ACHN (cell line): Measurements from ENCODE around the gene PRRG2.
"Not testable (repeated sequence)": the region's sequence is repeated elsewhere in the genome, so short reads cannot be mapped to it uniquely, and the experiment has no call there.

ENCODE experiments used
- DNase-seq: peaks from one replicate; pipeline ENCODE4 v3.0.0-alpha.2; 2015
- in situ Hi-C: cut with HindIII; loops from 2 replicates; pipeline ENCODE4 v1.10.0; 2017; ENCODE audit warnings: low sequenced_read_pairs, low pct_ligation_motif_present, low pct_unique_long_range_greater_than_20kb

The PRRG2 gene

DNA sequence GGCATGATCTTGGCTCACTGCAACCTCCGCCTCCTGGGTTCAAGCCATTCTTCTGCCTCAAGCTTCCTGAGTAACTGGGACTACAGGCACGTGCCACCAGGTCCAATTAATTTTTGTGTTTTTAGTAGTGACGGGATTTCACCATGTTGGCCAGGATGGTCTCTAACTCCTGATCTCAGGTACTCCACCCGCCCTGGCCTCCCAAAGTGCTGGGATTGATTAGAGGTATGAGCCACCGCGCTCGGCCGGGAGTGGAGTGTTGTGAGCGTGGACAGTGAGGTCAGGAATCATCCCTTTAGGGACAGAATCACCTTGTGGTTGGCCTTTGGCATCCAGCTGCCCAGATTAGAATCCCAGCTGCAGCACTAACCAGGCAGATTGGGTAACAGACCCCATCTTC, 48.5 kb downstream of the PRRG2 start:
- in situ Hi-C loops = no loop called here
- DNase-seq = no peak

DNA sequence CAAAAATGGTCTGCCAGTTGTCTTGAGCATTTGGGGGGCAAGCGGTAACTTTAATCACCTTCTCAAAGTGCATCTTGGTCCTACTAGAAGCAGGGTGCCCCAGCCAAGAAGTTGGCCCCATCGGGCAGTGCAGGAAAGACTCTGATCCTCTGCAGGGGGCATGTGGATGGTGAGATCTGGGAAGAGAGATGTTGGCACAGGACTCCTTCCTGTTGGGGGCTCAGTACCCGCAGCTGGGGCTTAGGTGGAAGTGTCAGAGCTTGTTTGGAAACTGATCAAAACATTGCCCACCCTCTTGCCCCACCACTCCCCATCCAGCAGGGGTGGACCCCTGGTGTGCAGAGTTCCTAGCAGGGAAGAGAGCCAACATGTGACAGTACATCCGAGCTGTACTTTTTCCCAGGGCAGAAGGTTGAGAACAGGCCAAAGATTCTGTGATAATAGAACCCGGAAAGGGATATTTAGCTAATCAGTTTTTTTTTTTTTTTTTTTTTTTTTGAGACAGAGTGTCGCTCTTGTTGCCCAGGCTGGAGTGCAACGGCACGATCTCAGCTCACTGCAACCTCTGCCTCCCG, 50.0 kb downstream of the PRRG2 start:
- DNase-seq = no peak
- in situ Hi-C loops = no loop called here

DNA sequence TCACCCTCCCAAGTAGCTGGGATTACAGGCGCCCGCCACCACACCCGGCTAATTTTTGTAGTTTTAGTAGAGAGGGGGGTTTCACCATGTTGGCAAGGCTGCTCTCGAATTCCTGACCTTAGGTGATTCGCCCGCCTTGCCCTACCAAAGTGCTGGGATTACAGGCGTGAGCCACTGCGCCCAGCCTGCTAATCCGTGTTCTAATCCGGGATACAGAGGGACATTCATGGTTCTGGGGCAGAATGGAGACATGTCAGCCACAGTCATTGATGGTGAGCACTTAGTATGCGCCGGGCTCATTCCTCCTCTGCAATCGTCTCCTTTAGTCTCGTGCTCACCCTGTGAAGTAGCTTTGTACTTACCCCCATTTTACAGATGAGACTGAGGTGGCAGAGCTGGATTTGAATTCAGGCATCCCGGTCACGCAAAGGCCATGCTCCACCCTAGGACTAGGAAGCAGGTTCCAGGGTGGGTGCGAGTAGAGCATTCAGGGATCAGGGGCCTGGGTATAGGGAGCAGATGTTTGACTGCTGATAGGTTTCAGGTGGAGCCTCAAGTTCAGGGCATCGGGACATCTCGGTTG, 50.6 kb downstream of the PRRG2 start:
- DNase-seq = no peak
- in situ Hi-C loops = no loop called here

DNA sequence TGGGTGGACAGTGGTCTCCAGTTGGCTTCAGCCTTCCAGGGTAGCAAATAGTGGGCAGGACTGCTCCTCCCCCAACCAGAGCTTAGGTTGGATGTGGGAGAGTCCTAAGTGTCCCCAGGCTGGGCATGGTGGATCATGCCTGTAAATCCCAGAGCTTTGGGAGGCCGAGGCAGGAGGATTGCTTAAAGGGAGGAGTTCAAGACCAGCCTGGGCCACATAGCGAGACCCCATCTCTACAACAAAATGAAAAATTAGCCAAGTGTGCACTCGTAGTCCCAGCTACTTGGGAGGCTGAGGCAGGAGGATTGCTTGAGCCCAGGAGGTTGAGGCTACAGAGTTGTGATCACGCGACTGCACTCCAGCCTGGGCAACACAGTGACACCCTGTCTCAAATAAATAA, 51.5 kb downstream of the PRRG2 start:
- in situ Hi-C loops = no loop called here
- DNase-seq = no peak

DNA sequence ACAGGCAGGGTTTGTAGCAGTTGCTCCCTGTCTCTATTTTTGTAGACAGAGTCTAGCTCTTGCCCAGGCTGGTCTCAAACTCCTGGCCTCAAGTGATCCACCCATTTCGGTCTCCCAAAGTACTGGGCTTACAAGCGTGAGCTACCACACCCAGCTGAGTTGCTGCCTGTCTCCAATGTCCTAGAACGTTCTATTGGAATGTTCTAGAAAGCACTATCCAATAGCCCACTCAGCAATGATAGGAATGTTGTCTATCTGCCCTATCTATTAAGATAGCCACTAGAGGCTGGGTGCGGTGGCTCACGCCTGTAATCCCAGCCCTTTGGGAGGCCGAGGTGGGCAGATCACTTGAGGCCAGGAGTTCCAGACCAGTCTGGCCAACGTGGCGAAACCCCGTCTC, 52.2 kb downstream of the PRRG2 start:
- DNase-seq, in situ Hi-C loops: not testable (repeated sequence)

DNA sequence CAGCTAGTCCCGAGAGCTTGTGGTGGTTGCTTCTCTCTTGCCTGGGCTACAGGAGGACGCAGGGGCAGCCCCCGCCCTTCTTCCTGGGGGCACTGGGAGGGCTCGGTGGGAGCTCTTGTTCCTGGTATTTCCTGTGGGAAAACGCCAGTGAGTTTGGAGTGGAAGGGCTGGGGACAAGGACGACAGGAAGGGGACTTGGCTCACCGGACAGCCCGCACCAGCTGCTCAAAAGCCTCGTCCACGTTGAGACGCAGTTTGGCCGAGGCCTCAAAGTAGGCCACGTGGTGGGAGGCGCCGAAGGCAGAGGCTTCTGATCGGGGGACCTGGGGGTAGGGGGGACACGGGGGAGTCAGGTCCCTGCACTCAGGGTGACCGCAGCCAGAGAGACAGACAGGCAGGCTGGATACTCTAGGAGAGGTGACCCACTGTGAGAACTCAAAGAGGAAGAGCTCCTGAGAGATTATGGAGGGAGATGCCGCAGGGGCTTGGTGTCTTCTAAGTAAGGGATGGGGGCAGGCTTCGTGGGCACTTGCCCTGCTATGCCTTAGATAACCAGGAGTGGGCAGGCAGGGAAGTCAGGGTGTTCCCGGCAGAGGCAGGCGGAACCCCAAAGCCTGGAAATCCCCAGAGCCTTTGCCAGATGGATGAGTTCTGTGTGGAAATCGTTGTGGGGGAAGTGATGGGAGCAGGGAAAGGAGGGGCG, 54.6 kb downstream of the PRRG2 start:
- peak; percentile 8 for DNase-seq
- in situ Hi-C loops = no loop called here

DNA sequence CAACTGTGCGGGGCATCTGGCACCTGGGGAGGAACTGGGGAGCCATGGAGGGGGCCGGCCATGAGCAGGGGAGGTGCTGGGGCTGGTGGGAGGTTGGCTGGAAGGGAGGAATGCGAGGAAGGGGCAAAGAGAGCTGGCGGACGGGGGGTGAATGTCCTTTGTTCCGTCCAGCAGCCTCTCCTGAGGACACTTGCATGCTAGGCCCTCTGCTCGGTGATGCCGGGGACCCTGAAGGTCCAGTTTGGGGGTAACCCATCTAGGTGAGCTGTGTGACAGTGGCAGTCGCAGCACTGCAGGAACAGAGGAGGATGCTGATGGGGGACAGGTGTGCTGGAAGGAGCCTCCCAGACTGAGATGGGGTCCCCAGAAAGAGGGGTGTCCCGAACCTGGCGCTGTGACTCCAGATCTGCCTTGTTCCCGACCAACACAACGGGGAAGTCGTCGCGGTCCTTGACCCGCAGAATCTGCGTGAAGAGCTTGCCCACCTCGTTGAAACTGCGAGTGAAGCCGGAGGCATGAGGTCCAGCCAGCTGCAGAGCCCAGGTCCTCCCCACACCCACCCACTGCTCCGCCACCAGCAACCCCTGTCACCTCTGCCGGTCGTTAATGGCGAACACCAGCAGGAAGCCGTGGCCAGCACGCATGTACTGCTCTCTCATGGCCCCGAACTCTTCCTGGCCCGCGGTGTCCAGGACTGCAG, 55.3 kb downstream of the PRRG2 start:
- no peak for DNase-seq
- in situ Hi-C loops = no loop called here

DNA sequence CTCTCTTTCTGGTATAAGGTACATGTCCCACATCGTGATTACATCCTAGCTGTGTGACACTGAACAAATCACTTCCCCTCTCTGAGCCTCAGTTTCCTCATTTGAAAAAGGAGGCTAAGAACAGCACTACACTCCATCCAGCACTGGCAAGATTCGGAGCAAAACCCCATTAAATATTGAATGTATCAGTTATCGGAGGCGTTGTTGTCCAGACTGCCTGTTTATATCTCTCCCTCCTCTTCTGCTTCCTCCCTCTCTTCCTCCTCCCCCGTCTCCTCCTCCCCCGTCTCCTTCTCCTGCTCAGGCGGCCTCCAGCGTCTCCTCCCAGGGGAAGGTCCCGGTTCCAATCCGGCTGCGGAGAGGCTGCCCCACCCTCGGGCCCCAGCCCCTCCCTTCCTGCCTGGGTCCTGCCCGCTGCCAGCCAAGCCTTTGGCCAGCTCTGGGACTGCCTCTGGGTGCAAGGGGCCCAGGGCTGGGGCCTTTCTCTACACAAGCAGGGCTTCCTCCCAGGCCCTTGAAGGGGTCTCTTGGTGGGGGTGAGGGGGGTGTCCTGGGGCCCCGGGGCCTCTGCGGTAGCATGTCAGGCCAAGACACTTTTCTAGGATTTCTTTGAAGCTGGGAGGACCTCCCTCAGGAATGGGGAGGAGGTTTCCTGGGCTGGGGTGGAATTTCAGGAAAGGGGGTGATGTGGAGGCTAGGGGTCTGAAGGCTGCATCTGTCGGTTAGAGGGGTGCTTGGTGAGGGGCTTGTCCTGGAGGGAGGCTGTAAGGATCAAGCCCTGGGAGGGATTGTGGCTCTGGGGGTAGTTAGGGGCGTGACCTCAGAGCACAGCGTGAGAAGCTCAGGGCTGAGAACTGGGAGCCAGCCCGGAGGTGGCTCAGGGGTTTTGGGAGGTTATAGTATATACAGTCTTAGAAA, 57.0 kb downstream of the PRRG2 start:
- DNase-seq = peak; percentile 77
- in situ Hi-C loops = no loop called here

DNA sequence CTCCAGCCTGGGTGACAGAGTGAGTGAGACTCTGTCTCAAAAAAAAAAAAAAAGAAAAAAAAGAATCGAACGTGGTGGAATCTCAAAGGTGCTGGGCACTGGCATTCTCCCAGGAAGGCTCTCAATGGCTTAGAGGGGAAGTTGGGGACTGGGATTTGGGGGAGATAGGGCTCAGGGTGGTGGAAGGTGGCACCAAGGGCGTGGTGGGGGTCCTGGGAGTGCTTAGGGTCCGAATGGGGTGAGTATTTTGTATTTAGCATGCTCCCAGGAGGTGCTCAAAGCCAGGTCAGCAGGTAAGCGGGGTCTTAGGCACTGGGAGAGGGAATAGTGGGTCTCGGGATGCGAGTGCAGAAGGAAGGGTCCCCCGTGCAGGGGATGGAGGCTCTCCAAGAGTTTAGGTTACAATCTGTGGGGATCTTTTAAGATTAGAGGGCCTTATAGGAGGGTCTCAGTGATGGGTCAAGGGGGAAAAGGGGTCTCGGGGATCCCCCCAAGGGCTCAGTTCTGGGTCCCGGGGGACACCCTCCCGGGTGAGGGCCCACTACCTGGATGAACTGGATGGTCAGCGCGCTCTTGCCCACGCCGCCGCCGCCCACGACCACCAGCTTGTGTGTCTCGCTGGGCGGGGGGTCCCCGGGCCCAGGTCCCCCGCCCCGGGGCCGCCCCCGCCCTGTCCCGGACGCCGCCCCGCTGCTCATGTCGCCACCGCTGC, 58.4 kb downstream of the PRRG2 start:
- peak; percentile 20 for DNase-seq
- in situ Hi-C loops = no loop called here

DNA sequence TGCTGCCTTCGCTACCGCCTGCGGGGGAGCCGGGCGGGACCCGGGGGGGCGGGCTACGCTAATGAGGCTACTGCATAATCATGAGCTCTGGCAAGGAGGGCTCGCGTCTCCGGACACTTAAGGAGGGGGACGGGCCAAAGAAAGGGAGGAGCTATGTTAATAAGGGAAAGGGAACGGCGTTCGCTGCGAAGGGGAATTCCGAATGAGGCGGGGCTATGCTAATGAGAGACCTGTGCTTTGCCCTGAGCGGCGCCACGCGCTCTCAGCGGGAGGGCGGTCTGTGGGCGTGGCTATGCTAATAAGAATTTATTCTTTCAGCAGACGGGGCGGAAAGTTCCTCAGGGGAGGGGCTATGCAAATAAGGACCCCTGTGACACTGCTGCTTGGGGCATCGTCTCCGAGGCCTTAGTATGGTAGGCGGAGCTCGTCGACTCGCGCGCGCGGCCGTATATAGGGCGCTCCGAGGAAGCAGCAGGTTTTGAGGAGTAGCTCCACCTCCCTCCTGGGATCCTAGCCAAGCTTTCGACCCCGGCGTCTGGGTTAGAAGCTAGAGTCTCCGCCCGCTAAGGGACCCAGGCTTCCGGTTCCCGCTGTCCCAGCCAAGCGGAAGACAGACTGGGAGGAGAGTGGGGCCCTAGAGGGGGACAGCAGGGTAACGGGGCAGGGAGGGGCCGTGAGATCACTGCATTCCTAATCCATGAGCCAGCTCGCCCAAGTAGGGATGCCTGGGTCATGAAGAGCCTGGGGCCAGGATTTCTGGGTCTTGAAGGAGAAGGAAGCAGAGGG, 59.2 kb downstream of the PRRG2 start, which contains the start of gene RRAS:
Gene RRAS (minus strand): TSS at position 31 of the 786 bp plus-strand sequence. CDS start 45 bp downstream, outside the sequence.
- in situ Hi-C loops = no loop called here
- DNase-seq = peak; percentile 99
